Measurements from ENCODE around the gene PEX11G.
"Not testable (repeated sequence)": the region's sequence is repeated elsewhere in the genome, so short reads cannot be mapped to it uniquely, and the experiment has no call there.

PEX11G gene

DNA sequence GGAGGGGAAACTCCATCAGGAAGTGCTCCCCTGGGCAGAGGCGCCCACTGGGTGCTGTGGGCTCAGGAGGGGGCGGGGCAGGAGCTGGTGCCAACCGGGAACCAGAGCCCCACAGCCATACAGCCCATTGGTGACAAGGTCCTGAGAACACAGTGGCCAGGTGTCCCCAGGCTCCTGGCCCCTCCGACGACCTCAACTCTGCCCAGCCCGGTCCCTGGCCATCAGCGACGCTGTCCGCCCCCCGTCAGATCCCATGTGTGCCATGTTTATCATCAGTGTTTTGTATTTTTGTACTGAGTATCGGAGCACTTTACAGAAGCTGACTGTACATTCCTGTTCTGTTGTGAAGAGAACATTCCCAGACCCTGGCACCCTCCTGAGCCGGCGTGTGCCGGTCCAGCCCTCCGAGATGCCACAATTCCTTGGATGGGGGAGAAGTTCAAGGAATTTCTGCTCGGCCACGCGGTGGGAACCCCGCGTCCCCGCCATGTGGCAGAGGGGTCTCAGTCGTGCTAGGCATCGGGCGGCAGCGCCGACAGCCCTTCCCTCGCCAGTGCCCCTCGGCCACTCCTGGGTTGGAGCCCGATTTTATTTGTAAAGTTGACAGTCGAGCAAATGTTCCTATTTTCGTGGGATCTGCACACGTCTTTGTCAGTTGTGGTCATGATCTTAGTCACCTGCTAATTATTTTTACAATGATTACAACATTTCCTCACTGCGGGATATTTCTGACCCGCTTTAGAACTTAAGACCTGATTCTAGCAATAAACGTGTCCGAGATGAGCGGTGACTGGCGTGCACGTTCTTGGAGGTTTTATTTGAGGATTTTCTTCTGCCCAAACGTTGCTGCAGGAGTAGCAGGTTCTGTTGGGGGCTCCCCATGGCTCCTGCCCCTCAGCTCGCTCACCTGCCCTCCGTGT lies 16.9 kb downstream of the PEX11G start:
- Histone ChIP-seq H3K27ac (no peak overlapping the region), H3K4me3 (no peak overlapping the region)

DNA sequence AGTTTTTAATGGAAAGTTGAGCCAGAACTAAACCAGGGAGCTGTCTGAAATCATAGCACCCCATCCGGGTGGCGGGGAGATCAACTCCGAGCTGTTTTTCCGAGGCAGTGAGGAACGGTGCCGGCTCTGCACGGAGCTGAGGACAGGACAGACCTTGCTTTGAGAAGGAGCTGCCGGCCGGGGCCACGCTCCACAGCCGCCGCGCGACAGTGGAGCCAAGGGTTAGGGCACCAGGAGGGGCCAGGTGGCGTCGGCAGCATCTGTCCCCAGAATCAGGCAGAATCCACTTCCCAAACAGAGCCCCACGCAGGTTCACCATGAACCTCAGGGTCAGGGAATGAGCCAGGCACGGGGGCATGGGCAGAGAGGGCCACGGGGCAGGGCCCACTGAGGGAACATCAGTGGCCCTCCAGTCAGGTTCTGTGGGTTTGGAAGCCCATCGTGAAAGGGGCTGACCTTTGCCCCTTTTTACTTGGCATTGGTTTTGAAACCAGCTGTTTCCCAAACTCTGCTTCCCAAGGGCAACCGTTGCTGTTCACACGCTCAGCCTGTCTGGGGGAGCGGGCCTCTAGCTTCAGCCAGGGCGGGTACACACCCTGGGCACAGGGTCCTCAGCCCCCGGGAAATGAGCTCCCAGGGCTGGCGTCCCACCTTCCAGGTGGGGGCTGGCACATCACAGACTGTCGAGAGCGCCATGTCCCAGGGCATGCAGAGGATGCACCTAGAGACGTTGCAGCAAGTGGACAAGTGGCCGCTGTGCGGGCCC lies 18.1 kb downstream of the PEX11G start:
- Histone ChIP-seq H3K4me3 (no peak overlapping the region), H3K27ac (no peak overlapping the region)

DNA sequence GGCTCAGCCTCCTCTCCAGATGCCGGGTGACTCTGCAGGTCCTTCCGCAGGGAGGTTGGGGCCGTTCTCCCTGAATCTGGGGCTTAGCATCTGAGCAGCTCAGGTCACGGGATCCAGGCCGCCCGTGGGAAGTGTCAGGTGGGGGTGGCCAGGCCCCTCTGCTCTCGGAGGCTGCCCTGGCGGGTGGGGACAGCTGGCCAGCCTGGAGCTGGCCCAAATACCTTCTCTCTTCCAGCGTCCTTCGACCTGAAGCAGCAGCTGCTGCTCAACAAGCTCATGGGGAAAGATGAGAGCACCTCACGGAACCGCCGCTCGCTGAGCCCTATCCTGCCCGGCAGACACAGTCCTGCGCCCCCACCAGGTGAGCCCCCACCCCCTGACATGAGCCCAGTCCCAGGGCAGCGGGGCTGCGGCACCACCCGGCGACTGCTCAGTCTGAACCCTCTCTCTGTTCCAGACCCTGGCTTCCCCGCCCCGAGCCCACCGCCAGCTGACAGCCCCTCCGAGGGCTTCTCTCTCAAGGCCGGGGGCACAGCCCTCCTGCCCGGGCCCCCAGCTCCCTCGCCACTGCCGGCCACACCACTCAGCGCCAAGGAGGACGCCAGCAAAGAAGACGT lies 19.1 kb downstream of the PEX11G start:
- Histone ChIP-seq H3K27ac (no peak overlapping the region), H3K4me3 (no peak overlapping the region)

- Histone ChIP-seq H3K4me3 (no peak overlapping the region), H3K27ac (no peak overlapping the region)
Observed at GRCh38 chr19:7468840-7469239, 20.0 kb downstream of the PEX11G start.

GRCh38 chr19:7467009-7467989 lies 21.5 kb downstream of the PEX11G start:
- Histone ChIP-seq H3K4me3 (no peak overlapping the region), H3K27ac (no peak overlapping the region)

DNA sequence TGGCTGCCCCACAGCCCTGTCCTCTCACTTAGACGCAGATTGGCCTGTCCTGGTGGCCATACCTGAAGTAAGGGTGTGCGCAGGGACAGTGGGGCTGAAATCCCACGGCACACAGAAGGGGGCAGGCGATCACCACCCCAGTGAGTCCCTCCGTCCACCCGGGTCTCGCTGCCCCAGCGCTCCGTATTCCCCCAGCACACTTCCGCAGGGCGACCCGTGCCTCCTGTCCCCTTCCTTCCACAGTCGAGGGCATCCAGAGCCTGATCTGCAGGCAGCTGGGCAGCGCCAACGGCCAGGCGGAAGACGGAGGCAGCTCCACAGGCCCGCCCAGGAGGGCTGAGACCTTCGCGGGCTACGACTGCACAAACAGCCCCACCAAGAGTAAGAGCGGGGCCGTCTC lies 25.3 kb downstream of the PEX11G start:
- Histone ChIP-seq H3K27ac (no peak overlapping the region), H3K4me3 (no peak overlapping the region)

DNA sequence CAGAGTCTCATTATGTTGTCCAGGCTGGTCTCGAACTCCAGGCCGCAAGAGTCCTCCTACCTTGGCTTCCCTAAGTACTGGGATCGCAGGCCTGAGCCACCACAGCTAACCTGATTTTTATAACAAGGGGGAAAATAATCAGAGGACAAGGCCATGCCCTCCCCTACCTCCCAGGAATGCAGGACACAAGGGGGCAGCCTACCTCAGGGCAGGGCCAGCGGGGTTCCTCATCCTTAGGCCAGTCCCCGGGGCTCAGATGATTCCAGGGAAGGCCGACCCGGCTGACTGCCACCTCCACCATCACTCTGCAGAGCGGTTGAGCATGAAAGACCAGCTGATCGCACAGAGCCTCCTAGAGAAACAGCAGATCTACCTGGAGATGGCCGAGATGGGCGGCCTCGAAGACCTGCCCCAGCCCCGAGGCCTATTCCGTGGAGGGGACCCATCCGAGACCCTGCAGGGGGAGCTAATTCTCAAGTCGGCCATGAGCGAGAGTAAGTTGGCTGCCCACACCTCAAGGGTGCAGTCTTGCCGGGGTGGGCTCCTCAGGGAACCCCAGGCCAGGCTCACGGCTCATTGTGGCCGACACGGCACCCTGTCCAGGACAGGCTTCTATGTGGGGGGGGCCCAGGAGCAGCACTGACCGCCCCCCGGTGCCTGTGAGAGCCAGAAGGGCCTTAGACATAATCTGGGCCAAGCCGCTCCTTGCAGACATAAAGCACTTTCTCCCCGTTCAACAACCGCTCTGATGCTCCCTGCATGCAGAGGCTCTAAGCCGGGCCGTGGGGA lies 26.8 kb downstream of the PEX11G start:
- H3K4me3 ChIP-seq, result no peak overlapping the region
- no peak overlapping the region for H3K27ac ChIP-seq

GRCh38 chr19:7460562-7460966 lies 28.3 kb downstream of the PEX11G start:
- H3K27ac ChIP-seq, result no peak overlapping the region
- no peak overlapping the region for H3K4me3 ChIP-seq

- no peak overlapping the region for H3K27ac ChIP-seq
- H3K4me3 ChIP-seq, result no peak overlapping the region
Observed at GRCh38 chr19:7459773-7460172, 29.1 kb downstream of the PEX11G start.

- Histone ChIP-seq H3K4me3 (no peak overlapping the region), H3K27ac (no peak overlapping the region)
Observed at GRCh38 chr19:7458675-7459074, 30.2 kb downstream of the PEX11G start.

DNA sequence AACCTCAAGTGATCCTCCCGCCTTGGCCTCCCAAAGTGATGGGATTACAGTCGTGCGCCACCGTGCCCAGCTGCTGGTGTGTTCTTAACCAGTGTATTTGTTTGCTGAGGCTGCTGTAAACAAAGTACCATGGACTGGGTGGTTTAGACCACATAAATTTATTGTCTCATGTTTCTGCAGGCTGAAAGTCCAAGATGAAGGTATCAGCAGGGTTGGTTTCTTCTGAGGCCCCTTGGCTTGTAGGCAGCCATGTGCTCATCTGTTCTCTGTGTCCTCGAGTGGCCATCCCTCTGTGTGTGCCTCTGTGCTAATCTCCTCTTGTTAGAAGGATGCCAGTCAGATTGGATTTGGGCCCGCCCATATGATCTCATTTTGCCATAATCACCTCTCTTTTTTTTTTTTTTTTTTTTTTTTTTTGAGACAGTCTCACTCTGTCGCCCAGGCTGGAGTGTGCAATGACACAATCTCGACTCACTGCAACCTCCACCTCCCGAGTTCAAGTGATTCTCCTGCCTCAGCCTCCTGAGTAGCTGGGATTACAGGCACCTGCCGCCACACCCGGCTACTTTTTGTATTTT lies 31.8 kb downstream of the PEX11G start:
- Histone ChIP-seq H3K4me3 (no peak overlapping the region), H3K27ac (no peak overlapping the region)

GRCh38 chr19:7455600-7456296 lies 33.1 kb downstream of the PEX11G start:
- Histone ChIP-seq H3K27ac (no peak overlapping the region), H3K4me3 (no peak overlapping the region)

DNA sequence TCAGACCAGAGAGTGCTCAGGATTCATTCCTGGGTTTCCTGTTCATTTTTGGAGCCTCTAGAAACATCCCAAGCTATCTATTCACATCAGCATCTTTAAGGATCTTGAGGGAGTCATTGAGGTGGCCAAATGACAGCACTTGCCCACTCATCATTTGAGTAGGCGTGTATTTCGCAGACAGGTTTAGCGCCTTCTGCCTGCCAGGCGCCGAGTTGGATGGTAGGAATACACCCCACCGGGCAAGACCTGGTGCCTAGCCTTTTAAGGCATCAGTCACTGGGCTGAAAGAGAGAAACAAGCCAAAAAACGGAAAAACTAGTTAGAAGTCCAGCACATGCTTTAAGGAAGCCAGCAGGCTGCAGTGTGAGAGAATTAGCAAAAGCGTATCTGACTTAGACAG lies 33.8 kb downstream of the PEX11G start:
- Histone ChIP-seq H3K27ac (no peak overlapping the region), H3K4me3 (no peak overlapping the region)

GRCh38 chr19:7450243-7451223 lies 38.3 kb downstream of the PEX11G start:
- H3K27ac ChIP-seq, result no peak overlapping the region
- no peak overlapping the region for H3K4me3 ChIP-seq

DNA sequence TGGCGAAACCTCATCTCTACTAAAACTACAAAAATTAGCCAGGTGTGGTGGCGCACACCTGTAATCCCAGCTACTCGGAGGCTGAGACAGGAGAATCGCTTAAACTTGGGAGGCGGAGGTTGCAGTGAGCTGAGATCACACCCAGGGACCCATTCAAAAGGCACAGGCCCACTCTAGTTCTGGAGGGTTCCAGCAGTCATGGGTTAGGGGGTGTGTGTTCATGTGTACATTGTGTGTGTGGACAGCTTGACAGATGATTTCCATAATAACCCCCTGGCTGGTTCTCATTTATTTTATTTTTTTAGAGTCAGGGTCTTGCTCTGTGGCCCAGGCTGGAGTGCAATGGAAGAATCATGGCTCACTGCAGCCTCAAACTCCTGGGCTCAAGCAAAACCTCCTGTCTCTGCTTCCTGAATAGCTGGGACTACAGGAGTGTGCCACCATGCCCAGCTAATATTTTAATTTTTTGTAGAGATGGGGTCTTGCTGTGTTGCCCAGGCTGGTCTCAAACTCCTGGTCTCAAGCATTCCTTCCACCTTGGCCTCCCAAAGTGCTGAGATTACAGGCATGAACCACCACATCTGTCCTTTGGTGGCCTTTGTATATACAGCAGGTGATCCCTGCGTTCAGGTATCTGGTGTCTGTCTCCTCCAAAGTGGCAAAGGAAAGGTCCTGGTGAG lies 39.3 kb downstream of the PEX11G start:
- not testable (repeated sequence) for H3K4me3 ChIP-seq, H3K27ac ChIP-seq

DNA sequence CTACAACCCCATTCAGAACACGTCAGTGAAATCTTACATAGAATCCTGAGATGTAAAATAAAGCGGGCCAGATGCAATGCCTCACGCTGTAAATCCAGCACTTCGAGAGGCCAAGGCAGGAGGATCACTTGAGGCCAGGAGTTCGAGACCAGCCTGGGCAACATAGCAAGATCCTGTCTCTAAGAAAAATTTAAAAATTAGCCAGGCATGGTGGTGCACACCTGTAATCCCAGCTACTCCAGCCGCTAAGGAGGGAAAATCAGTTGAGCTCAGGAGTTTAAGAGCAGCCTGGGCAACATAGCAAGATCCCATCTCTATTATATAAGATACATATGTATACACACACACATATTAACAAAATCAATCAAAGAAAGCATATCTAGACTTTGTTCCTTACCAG lies 41.2 kb downstream of the PEX11G start:
- Histone ChIP-seq H3K27ac (no peak overlapping the region), H3K4me3 (no peak overlapping the region)

All from skin epidermis (tissue), 12 donors.